Measurements from ENCODE around the gene TRAF7. TPM values are rescaled to one million over a fixed set of nuclear protein-coding genes. Genes with fewer than 3 reads are reported as not detected.

The TRAF7 gene
- total RNA-seq, 4 donors from 2014 or later, result 42.6 to 64.5 (median 54.3) TPM

GRCh38 chr16:2223942-2224486, 68.4 kb downstream of the TRAF7 start:
- no peak for TF ChIP-seq POLR2AphosphoS5 (IDR thresholded peaks at IDR 0.05)
- peak in 1 of 3 experiments; percentile 4 for TF ChIP-seq CTCF (IDR thresholded peaks at IDR 0.05)

GRCh38 chr16:2226245-2226793, 70.7 kb downstream of the TRAF7 start:
- TF ChIP-seq POLR2A (IDR thresholded peaks at IDR 0.05; ENCODE audit: low read depth) (no peak), POLR2AphosphoS5 (IDR thresholded peaks at IDR 0.05) (no peak), CTCF (IDR thresholded peaks at IDR 0.05) (no peak), EP300 (IDR thresholded peaks at IDR 0.05) (no peak)
- H3K4me1 ChIP-seq, result peaks cover 28 to 41% (median 38%) of the 10 kb centered on the region in 4 donors
- H3K9me3 ChIP-seq, result no peaks in the 10 kb centered on the region
- intact Hi-C loops (cut with DNase I), result no loop called here
- H3K4me3 ChIP-seq, result no peak overlapping the region
- no peak for DNase-seq (ENCODE audit: extremely low spot score)
- WGBS, result 54% methylated on average over 8 of the region's 9 CpGs
- peaks cover 0 to 8% (median 0%) of the 10 kb centered on the region in 4 donors for H3K27me3 ChIP-seq
- H3K36me3 ChIP-seq, result peaks cover 24 to 49% (median 48%) of the 10 kb centered on the region in 4 donors
- H3K27ac ChIP-seq (replicated peaks in 1 of 4), result no peak overlapping the region

More at GRCh38 chr16:2223942-2224486, 68.4 kb downstream of the TRAF7 start:
- intact Hi-C loops (cut with DNase I), result no loop called here
- Histone ChIP-seq H3K4me3 (peak overlapping the region; percentile 75 to 93 (median 84)), H3K4me1 (peaks cover 28 to 41% (median 38%) of the 10 kb centered on the region in 4 donors), H3K27ac (replicated peaks in 1 of 4) (peak overlapping the region; percentile 86 to 90 (median 87)), H3K27me3 (no peaks in the 10 kb centered on the region), H3K36me3 (peaks cover 3 to 26% (median 24%) of the 10 kb centered on the region in 4 donors), H3K9me3 (no peaks in the 10 kb centered on the region)
- 33% methylated on average over 4 of the region's 22 CpGs for WGBS
- DNase-seq (ENCODE audit: extremely low spot score), result no peak

GRCh38 chr16:2226918-2227317, 71.3 kb downstream of the TRAF7 start:
- 90% methylated on average over 6 of the region's 6 CpGs for WGBS
- Histone ChIP-seq H3K9me3 (no peaks in the 10 kb centered on the region), H3K36me3 (peaks cover 30 to 55% (median 54%) of the 10 kb centered on the region in 4 donors), H3K4me3 (no peak overlapping the region), H3K27me3 (peaks cover 0 to 8% (median 0%) of the 10 kb centered on the region in 4 donors), H3K27ac (replicated peaks in 1 of 4) (no peak overlapping the region), H3K4me1 (peaks cover 28 to 41% (median 38%) of the 10 kb centered on the region in 4 donors)
- no peak for DNase-seq (ENCODE audit: extremely low spot score)
- TF ChIP-seq CTCF (IDR thresholded peaks at IDR 0.05) (no peak), POLR2AphosphoS5 (IDR thresholded peaks at IDR 0.05) (no peak), POLR2A (IDR thresholded peaks at IDR 0.05; ENCODE audit: low read depth) (no peak), EP300 (IDR thresholded peaks at IDR 0.05) (no peak)
- intact Hi-C loops (cut with DNase I), result no loop called here

Small RNAs within 50 kb of the gene (small RNA-seq; reads per million reads assigned to genes)
- 0 reads per million in 3 donors for gene MIR3180-5
- gene MIR4516, result 0 reads per million in 3 donors
- 0 reads per million in 3 donors for gene RF00019
- gene SNORD60, result 0 reads per million in 3 donors

Other genes with a start within 250 kb of the TRAF7 start
- gene HS3ST6, start 237.4 kb upstream of the TRAF7 start, total RNA-seq, result not detected
- gene MSRB1, start 212.6 kb upstream of the TRAF7 start, total RNA-seq, result 10 to 100 TPM; 46.0 to 78.7 (median 53.1) TPM
- gene RPL3L, start 201.1 kb upstream of the TRAF7 start, total RNA-seq, result not detected
- 100 to 1,000 TPM; 249 to 381 (median 295) TPM for gene NDUFB10, start 196.2 kb upstream of the TRAF7 start, total RNA-seq
- gene RPS2, start 191.0 kb upstream of the TRAF7 start, total RNA-seq, result 1,000 to 10,000 TPM; 1,144 to 2,342 (median 1,414) TPM
- not detected for gene RNF151, start 188.9 kb upstream of the TRAF7 start, total RNA-seq
- 10 to 100 TPM; 27.0 to 42.9 (median 36.9) TPM for gene TBL3, start 183.7 kb upstream of the TRAF7 start, total RNA-seq
- under 1 TPM in 1 of 4 donors, not detected in 3; 0.52 TPM for gene NOXO1, start 174.3 kb upstream of the TRAF7 start, total RNA-seq
- gene GFER, start 171.6 kb upstream of the TRAF7 start, total RNA-seq, result 10 to 100 TPM; 14.1 to 38.5 (median 23.7) TPM
- 1 to 10 TPM; 2.1 to 5.6 (median 3.3) TPM for gene SYNGR3, start 165.8 kb upstream of the TRAF7 start, total RNA-seq
- gene ZNF598, start 146.0 kb upstream of the TRAF7 start, total RNA-seq, result 10 to 100 TPM; 23.3 to 46.5 (median 34.9) TPM
- not detected for gene NPW, start 136.0 kb upstream of the TRAF7 start, total RNA-seq
- gene NHERF2, start 128.9 kb upstream of the TRAF7 start, total RNA-seq, result 100 to 1,000 TPM in 2 of 4 donors, 10 to 100 TPM in 2; 45.3 to 130 (median 88.3) TPM
- 10 to 100 TPM; 11.8 to 25.2 (median 18.9) TPM for gene NTHL1, start 107.9 kb upstream of the TRAF7 start, total RNA-seq
- gene TSC2, start 107.8 kb upstream of the TRAF7 start, total RNA-seq, result 10 to 100 TPM; 41.3 to 71.7 (median 52.0) TPM
- gene PKD1, start 19.9 kb upstream of the TRAF7 start, total RNA-seq, result 100 to 1,000 TPM; 297 to 459 (median 366) TPM
- gene RAB26, start 7.2 kb upstream of the TRAF7 start, total RNA-seq, result not detected
- under 1 TPM; under 0.01 to 0.32 (median 0.09) TPM for gene CASKIN1, start 40.8 kb downstream of the TRAF7 start, total RNA-seq
- 10 to 100 TPM; 23.7 to 62.8 (median 36.3) TPM for gene MLST8, start 49.7 kb downstream of the TRAF7 start, total RNA-seq
- 1 to 10 TPM; 1.2 to 6.8 (median 5.7) TPM for gene BRICD5, start 55.1 kb downstream of the TRAF7 start, total RNA-seq
- 10 to 100 TPM in 3 of 4 donors, 1 to 10 TPM in 1; 8.9 to 20.0 (median 13.7) TPM for gene PGP, start 59.1 kb downstream of the TRAF7 start, total RNA-seq
- gene E4F1, start 67.8 kb downstream of the TRAF7 start, total RNA-seq, result 10 to 100 TPM; 19.1 to 39.7 (median 28.5) TPM
- gene DNASE1L2, start 80.7 kb downstream of the TRAF7 start, total RNA-seq, result under 1 TPM; 0.50 to 0.86 (median 0.67) TPM
- gene ECI1, start 95.8 kb downstream of the TRAF7 start, total RNA-seq, result 100 to 1,000 TPM in 1 of 4 donors, 10 to 100 TPM in 3; 51.9 to 115 (median 86.6) TPM
- gene RNPS1, start 112.3 kb downstream of the TRAF7 start, total RNA-seq, result 100 to 1,000 TPM; 114 to 179 (median 151) TPM
- gene ABCA3, start 184.9 kb downstream of the TRAF7 start, total RNA-seq, result 10 to 100 TPM; 10.4 to 30.7 (median 18.1) TPM